CD4-positive, alpha-beta T cell treated with Interleukin-6 for 4 hours (primary cell): ENCODE measurements around the gene VPS13C.

Experiments
- DNase-seq: peaks from one replicate; pipeline ENCODE4 v3.0.0-alpha.2; 2020; ENCODE audit warnings: mixed read lengths

Gene VPS13C

GRCh38 chr15:62060113-62060895 is at the start of gene VPS13C:
Gene VPS13C, minus strand, starts transcription at chr15:62060447. Its CDS starts 73 bp downstream, at chr15:62060374.
- DNase-seq = peak; percentile 92

GRCh38 chr15:62109437-62109836 is 49.2 kb upstream of the VPS13C start:
- no peak for DNase-seq

GRCh38 chr15:62108411-62108810 is 48.2 kb upstream of the VPS13C start:
- DNase-seq = no peak

GRCh38 chr15:62107571-62108121 is 47.4 kb upstream of the VPS13C start:
- DNase-seq = no peak

GRCh38 chr15:62106096-62106495 is 45.8 kb upstream of the VPS13C start:
- DNase-seq = no peak

GRCh38 chr15:62105266-62105665 is 45.0 kb upstream of the VPS13C start:
- DNase-seq = no peak

GRCh38 chr15:62104846-62105245 is 44.6 kb upstream of the VPS13C start:
- no peak for DNase-seq

GRCh38 chr15:62104401-62104800 is 44.2 kb upstream of the VPS13C start:
- DNase-seq = no peak

- DNase-seq = no peak
Observed at GRCh38 chr15:62103431-62103830, 43.2 kb upstream of the VPS13C start.

GRCh38 chr15:62099094-62099601 is 38.9 kb upstream of the VPS13C start:
- no peak for DNase-seq

- DNase-seq = no peak
Observed at GRCh38 chr15:62094388-62094787, 34.1 kb upstream of the VPS13C start.

- DNase-seq = no peak
Observed at GRCh38 chr15:62093809-62094208, 33.6 kb upstream of the VPS13C start.

GRCh38 chr15:62090988-62091387 is 30.7 kb upstream of the VPS13C start:
- DNase-seq = no peak

GRCh38 chr15:62089616-62090015 is 29.4 kb upstream of the VPS13C start:
- no peak for DNase-seq

GRCh38 chr15:62088353-62088693 is 28.1 kb upstream of the VPS13C start:
- DNase-seq = no peak

- DNase-seq = no peak
Observed at GRCh38 chr15:62087671-62088352, 27.6 kb upstream of the VPS13C start.

GRCh38 chr15:62085740-62086139 is 25.5 kb upstream of the VPS13C start:
- DNase-seq = no peak

- DNase-seq = no peak
Observed at GRCh38 chr15:62083194-62084154, 23.2 kb upstream of the VPS13C start.

GRCh38 chr15:62079594-62079993 is 19.3 kb upstream of the VPS13C start:
- DNase-seq = no peak

GRCh38 chr15:62075595-62076277 is 15.5 kb upstream of the VPS13C start:
- DNase-seq = no peak

GRCh38 chr15:62071711-62072308 is 11.6 kb upstream of the VPS13C start:
- no peak for DNase-seq

- DNase-seq = no peak
Observed at GRCh38 chr15:62069551-62069950, 9.3 kb upstream of the VPS13C start.
